Osteocyte (in vitro differentiated cells): Measurements from ENCODE around the gene DNASE1L1. TPM values are rescaled to one million over a fixed set of nuclear protein-coding genes. Genes with fewer than 3 reads are reported as not detected.

Experiments used
- DNase-seq: peaks from one replicate; pipeline ENCODE4 v3.0.0; 2021; ENCODE audit warnings: mixed read lengths; ENCODE audit not compliant: unreplicated experiment; ENCODE audit errors: extremely low spot score
- H3K27ac Mint-ChIP-seq: one replicate; pipeline ENCODE4 v1.8.0; 2021; ENCODE audit warnings: mild to moderate bottlenecking, mixed read lengths; ENCODE audit not compliant: unreplicated experiment
- H3K27me3 Mint-ChIP-seq: one replicate; pipeline ENCODE4 v1.8.0; 2021; ENCODE audit warnings: mixed read lengths; ENCODE audit not compliant: unreplicated experiment
- H3K36me3 Mint-ChIP-seq: one replicate; pipeline ENCODE4 v1.8.0; 2021; ENCODE audit warnings: mixed read lengths; ENCODE audit not compliant: unreplicated experiment
- H3K4me1 Mint-ChIP-seq: one replicate; pipeline ENCODE4 v1.8.0; 2021; ENCODE audit warnings: mixed read lengths; ENCODE audit not compliant: unreplicated experiment
- H3K4me3 Mint-ChIP-seq: one replicate; pipeline ENCODE4 v1.8.0; 2021; ENCODE audit warnings: mild to moderate bottlenecking, moderate library complexity, mixed read lengths; ENCODE audit not compliant: unreplicated experiment
- H3K9me3 Mint-ChIP-seq: one replicate; pipeline ENCODE4 v1.8.0; 2021; ENCODE audit warnings: mixed read lengths; ENCODE audit not compliant: unreplicated experiment
- CTCF ChIP-seq: fragments of 200-600 bp; sonication (generic); IDR thresholded peaks from 2 replicates; pipeline ENCODE4 v1.5.0; 2021; ENCODE audit warnings: antibody characterized with exemption, mild to moderate bottlenecking, moderate library complexity
- total RNA-seq: library from RNA; stranded (reverse); gene quantifications from 2 replicates; pipeline ENCODE4 v1.2.1, GENCODE V29; 2021

Gene DNASE1L1
- total RNA-seq, 1 donor from 2014 or later = 28.1 TPM

DNA sequence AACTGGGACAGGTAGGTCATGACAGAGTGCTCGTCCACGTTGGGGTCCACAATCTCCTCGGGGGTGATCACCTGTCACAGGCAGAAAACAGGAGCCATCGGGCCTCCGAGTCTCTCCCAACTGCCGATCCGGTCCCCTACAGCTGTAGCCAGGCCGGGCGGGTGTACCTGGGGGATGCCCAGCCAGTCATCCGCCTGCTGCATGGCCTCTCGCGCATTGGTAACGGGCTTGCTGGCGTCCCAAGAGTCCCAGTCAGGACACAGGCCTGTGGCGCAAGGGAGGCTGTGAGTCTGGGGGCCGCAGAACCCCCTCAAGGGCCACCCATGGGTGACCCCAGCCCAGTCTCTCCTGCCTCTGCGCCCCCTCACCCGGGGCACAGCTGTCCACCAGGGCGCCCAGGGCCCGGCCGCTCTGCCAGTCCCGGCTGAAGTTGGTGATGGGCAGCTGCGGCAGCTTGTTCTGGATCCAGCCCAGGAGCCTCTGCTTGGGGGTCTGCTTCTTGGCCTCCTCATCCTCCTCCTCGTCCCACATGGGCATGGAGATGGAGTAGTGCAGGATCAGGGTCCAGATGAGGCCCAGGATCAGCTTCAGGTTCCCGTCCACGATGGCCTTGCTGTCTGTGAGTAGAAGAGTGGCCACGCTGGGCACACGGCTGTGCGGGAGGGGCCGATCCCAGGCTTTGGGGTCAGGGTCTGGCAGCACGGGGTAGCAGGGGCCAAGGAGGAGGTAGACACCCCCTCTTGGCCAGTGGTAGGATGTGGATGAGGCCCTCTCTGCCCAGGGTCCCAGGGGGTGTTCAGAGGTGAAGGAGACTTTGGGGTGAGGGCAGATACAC is 41.4 kb downstream of the DNASE1L1 start:
- DNase-seq = no peak
- Mint-ChIP-seq H3K9me3 (no peaks in the 10 kb centered on the region), H3K4me1 (peaks cover 19% of the 10 kb centered on the region), H3K36me3 (peaks cover 14% of the 10 kb centered on the region), H3K4me3 (peak overlapping the region; percentile 74), H3K27ac (peak overlapping the region; percentile 86), H3K27me3 (no peaks in the 10 kb centered on the region)
- TF ChIP-seq CTCF = no peak

GRCh38 chrX:154366666-154367055 is 42.4 kb downstream of the DNASE1L1 start:
- Mint-ChIP-seq H3K9me3 (no peaks in the 10 kb centered on the region), H3K27me3 (no peaks in the 10 kb centered on the region), H3K4me3 (no peak overlapping the region), H3K27ac (peak overlapping the region; percentile 63), H3K36me3 (peaks cover 15% of the 10 kb centered on the region), H3K4me1 (peaks cover 13% of the 10 kb centered on the region)
- no peak for TF ChIP-seq CTCF
- DNase-seq = no peak

- Mint-ChIP-seq H3K36me3 (peaks cover 15% of the 10 kb centered on the region), H3K9me3 (no peaks in the 10 kb centered on the region), H3K27ac (no peak overlapping the region), H3K4me3 (no peak overlapping the region), H3K27me3 (no peaks in the 10 kb centered on the region), H3K4me1 (peaks cover 13% of the 10 kb centered on the region)
- TF ChIP-seq CTCF = no peak
- DNase-seq = no peak
Measured at GRCh38 chrX:154365997-154366665, 42.9 kb downstream of the DNASE1L1 start.

- H3K4me1 Mint-ChIP-seq = peaks cover 13% of the 10 kb centered on the region
- TF ChIP-seq CTCF = no peak
- H3K9me3 Mint-ChIP-seq = no peaks in the 10 kb centered on the region
- no peak for DNase-seq
- H3K4me3 Mint-ChIP-seq = no peak overlapping the region
- H3K27ac Mint-ChIP-seq = peak overlapping the region; percentile 50
- peaks cover 15% of the 10 kb centered on the region for H3K36me3 Mint-ChIP-seq
- no peaks in the 10 kb centered on the region for H3K27me3 Mint-ChIP-seq
Measured at GRCh38 chrX:154365052-154365600, 43.9 kb downstream of the DNASE1L1 start.
